ENCODE results near the gene TBXAS1. TPM values are rescaled to one million over a fixed set of nuclear protein-coding genes. Genes with fewer than 3 reads are reported as not detected.

TBXAS1 gene
- total and polyA plus RNA-seq, 4 donors, result 5.5 to 24.5 (median 16.9) TPM

DNA sequence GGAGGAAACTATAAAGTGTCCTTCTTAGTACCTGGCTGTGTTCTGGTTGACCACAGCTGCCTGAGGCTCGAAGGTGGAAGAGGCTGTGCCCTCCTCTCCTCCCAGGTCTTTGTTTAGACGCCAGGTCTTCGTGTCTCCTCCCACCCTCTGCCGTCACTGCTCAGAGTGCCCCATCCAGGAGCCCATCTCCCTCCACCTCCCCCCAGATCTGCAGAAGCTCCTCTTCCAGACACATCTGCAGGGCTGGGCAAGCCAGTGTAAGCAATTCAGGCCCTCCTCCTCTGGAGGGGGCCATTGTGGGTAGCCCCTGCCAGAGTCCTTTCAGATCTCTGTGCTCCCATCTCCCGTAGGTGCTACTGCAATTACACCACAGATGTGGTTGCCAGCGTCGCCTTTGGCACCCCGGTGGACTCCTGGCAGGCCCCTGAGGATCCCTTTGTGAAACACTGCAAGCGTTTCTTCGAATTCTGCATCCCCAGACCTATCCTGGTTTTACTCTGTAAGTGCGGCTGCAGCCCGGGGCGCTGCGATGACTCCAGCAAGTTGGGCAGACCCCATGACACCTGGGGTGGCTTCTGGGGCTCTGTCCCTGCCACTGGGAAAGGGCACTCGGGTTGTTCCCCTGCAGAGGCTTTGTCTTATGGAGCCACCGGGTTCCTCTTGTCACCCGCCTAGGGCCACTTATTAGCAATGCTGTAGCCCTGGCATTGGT is 126.2 kb downstream of the TBXAS1 start:
- Histone ChIP-seq H3K9me3 (ENCODE audit: control insufficient read depth, low read length) (no peaks in the 10 kb centered on the region), H3K27me3 (ENCODE audit: control insufficient read depth in 1 of 2, insufficient read depth in 2 of 2, low read length in 1 of 2) (no peaks in the 10 kb centered on the region), H3K36me3 (ENCODE audit: control insufficient read depth in 1 of 2, insufficient read depth in 2 of 2, low read length in 1 of 2) (no peaks in the 10 kb centered on the region), H3K27ac (ENCODE audit: low read depth in 1 of 2, low read length in 2 of 2) (no peak overlapping the region), H3K4me3 (ENCODE audit: low read length in 2 of 2) (no peak overlapping the region), H3K4me1 (ENCODE audit: control insufficient read depth in 1 of 2, insufficient read depth in 2 of 2, low read length in 2 of 2) (no peaks in the 10 kb centered on the region)
- WGBS, 2 donors, result 82 to 86% methylated on average over 17 of the region's 17 CpGs
- ATAC-seq (ENCODE audit: low FRiP score) (no peak), DNase-seq (no peak)
- intact Hi-C loops (cut with DNase I), result no loop called here

DNA sequence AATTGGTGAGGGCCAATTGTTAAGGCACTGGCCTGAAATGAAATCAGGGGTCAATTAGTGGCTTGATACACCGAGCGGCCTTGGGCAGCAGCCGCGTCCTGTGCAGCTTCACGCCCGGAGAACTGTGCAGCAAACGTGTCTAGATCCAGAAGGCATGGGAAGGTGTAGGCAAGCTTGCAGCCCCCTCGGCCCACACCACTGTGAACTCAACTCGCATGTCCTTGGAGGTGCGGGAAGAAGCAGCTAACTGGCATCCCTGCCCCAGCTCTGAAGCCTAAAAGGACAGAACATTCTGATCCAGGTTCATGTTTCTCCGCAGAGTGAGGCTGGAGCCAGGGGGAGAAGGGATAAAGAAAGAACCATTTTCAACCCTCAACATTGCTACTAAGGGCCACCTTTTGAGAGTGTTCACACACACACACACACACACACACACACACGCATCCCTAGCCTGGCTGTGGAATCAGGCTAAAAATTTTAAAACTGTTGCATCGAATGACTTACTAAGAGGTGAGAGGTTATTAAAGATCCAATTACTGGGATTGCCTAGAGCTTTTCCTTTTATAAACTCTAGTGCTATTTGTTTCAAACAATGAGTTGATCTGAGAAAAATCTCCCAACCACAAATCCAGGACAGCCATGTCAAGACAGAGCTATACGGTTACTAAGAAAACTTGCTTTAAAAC is 129.7 kb downstream of the TBXAS1 start:
- H3K27ac ChIP-seq (ENCODE audit: low read depth in 1 of 2, low read length in 2 of 2), result no peak overlapping the region
- no peak for DNase-seq
- no peak for ATAC-seq (ENCODE audit: low FRiP score)
- H3K4me3 ChIP-seq (ENCODE audit: low read length in 2 of 2), result no peak overlapping the region
- 92% methylated on average over 14 of the region's 14 CpGs for WGBS, 2 donors
- no peaks in the 10 kb centered on the region for H3K27me3 ChIP-seq (ENCODE audit: control insufficient read depth in 1 of 2, insufficient read depth in 2 of 2, low read length in 1 of 2)
- no peaks in the 10 kb centered on the region for H3K9me3 ChIP-seq (ENCODE audit: control insufficient read depth, low read length)
- no peaks in the 10 kb centered on the region for H3K36me3 ChIP-seq (ENCODE audit: control insufficient read depth in 1 of 2, insufficient read depth in 2 of 2, low read length in 1 of 2)
- no peaks in the 10 kb centered on the region for H3K4me1 ChIP-seq (ENCODE audit: control insufficient read depth in 1 of 2, insufficient read depth in 2 of 2, low read length in 2 of 2)
- intact Hi-C loops (cut with DNase I), result no loop called here

DNA sequence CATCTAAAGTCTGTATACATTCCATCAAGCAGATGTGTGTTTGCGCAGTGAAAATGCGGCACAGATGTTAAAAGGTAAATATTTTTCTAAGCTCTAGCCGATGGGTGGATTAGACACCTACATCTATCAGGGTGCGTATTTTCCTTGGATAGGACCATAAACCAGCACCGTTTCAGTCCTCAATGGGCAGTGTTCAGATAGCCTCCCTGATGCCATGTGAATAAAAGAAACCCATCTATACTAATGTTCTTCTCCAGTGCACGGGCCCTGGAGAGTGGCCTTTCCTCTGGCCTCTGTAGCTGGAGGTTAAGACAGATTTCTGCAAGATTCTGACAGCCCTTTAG is 130.2 kb downstream of the TBXAS1 start:
- intact Hi-C loops (cut with DNase I), result no loop called here
- H3K27me3 ChIP-seq (ENCODE audit: control insufficient read depth in 1 of 2, insufficient read depth in 2 of 2, low read length in 1 of 2), result no peaks in the 10 kb centered on the region
- no peaks in the 10 kb centered on the region for H3K36me3 ChIP-seq (ENCODE audit: control insufficient read depth in 1 of 2, insufficient read depth in 2 of 2, low read length in 1 of 2)
- H3K4me1 ChIP-seq (ENCODE audit: control insufficient read depth in 1 of 2, insufficient read depth in 2 of 2, low read length in 2 of 2), result no peaks in the 10 kb centered on the region
- no peak overlapping the region for H3K27ac ChIP-seq (ENCODE audit: low read depth in 1 of 2, low read length in 2 of 2)
- no peak overlapping the region for H3K4me3 ChIP-seq (ENCODE audit: low read length in 2 of 2)
- no peak for ATAC-seq (ENCODE audit: low FRiP score)
- WGBS, 2 donors, result 51 to 57% methylated on average over 6 of the region's 6 CpGs
- DNase-seq, result no peak
- no peaks in the 10 kb centered on the region for H3K9me3 ChIP-seq (ENCODE audit: control insufficient read depth, low read length)

DNA sequence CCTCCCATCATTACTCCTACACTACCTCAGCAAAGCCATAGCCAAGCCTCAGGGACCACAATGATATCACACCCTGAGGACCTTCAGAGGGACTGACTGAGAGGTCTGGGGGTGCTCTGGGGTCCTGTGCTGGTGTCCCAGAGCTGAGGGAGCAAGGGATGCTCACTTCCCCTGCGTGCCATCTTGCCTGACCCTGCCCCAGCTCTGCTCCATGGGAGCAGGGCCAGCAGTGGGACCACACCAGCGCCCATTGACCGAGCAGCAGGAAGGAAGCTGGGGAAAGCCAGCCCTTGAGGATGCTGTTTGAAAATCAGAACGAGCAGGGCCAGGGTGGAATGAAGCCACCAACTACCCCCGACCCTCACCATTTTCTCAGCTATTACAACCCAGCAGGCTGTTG is 130.7 kb downstream of the TBXAS1 start:
- intact Hi-C loops (cut with DNase I), result no loop called here
- Histone ChIP-seq H3K27ac (ENCODE audit: low read depth in 1 of 2, low read length in 2 of 2) (no peak overlapping the region), H3K27me3 (ENCODE audit: control insufficient read depth in 1 of 2, insufficient read depth in 2 of 2, low read length in 1 of 2) (no peaks in the 10 kb centered on the region), H3K4me3 (ENCODE audit: low read length in 2 of 2) (no peak overlapping the region), H3K4me1 (ENCODE audit: control insufficient read depth in 1 of 2, insufficient read depth in 2 of 2, low read length in 2 of 2) (no peaks in the 10 kb centered on the region), H3K36me3 (ENCODE audit: control insufficient read depth in 1 of 2, insufficient read depth in 2 of 2, low read length in 1 of 2) (no peaks in the 10 kb centered on the region), H3K9me3 (ENCODE audit: control insufficient read depth, low read length) (no peaks in the 10 kb centered on the region)
- 85 to 89% methylated on average over 5 of the region's 5 CpGs for WGBS, 2 donors
- DNase-seq (no peak), ATAC-seq (ENCODE audit: low FRiP score) (no peak)

- DNase-seq, result no peak
- no peak overlapping the region for H3K27ac ChIP-seq (ENCODE audit: low read depth in 1 of 2, low read length in 2 of 2)
- no peaks in the 10 kb centered on the region for H3K4me1 ChIP-seq (ENCODE audit: control insufficient read depth in 1 of 2, insufficient read depth in 2 of 2, low read length in 2 of 2)
- H3K9me3 ChIP-seq (ENCODE audit: control insufficient read depth, low read length), result no peaks in the 10 kb centered on the region
- intact Hi-C loops (cut with DNase I), result no loop called here
- ATAC-seq (ENCODE audit: low FRiP score), result no peak
- WGBS, 2 donors, result 79 to 89% methylated on average over 6 of the region's 6 CpGs
- H3K36me3 ChIP-seq (ENCODE audit: control insufficient read depth in 1 of 2, insufficient read depth in 2 of 2, low read length in 1 of 2), result no peaks in the 10 kb centered on the region
- H3K4me3 ChIP-seq (ENCODE audit: low read length in 2 of 2), result no peak overlapping the region
- H3K27me3 ChIP-seq (ENCODE audit: control insufficient read depth in 1 of 2, insufficient read depth in 2 of 2, low read length in 1 of 2), result no peaks in the 10 kb centered on the region
Measured at GRCh38 chr7:139960157-139960556, 131.1 kb downstream of the TBXAS1 start.

DNA sequence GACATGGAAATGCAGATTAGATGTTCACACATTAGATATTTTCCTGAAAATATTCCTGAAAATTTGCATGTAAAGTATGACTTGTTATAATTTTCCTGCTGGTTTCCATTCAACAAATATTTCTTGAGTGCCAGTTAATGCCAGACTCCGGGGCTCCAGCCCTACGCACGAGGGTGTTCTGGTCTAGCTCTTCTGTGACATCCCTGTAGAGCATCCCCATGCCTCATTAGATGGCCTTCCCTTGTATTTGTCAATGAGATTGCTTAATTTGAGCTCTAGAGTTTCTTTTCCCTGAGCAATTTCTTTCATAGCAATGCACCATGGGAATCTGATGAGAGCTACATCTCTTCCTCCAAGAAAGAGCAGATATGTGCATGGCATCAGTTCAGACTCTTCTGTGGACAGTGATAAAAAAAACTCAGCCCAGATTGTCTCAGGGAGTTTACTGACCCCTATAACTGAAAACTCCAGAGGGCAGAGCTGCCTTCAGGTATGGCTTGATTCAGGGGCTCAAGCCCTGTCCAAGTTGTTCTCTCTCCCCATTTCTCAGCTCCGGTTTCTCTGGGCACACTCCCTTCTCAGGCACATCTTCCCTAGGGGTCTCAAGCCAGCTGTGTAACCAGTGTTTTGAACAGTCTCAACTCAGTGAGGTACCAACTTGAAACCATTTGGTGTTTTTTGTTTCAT is 137.0 kb downstream of the TBXAS1 start:
- intact Hi-C loops (cut with DNase I), result no loop called here
- H3K4me3 ChIP-seq (ENCODE audit: low read length in 2 of 2), result no peak overlapping the region
- ATAC-seq (ENCODE audit: low FRiP score), result no peak

GRCh38 chr7:139966949-139967348 is 137.9 kb downstream of the TBXAS1 start:
- Histone ChIP-seq H3K36me3 (ENCODE audit: control insufficient read depth in 1 of 2, insufficient read depth in 2 of 2, low read length in 1 of 2) (no peaks in the 10 kb centered on the region), H3K27ac (ENCODE audit: low read depth in 1 of 2, low read length in 2 of 2) (no peak overlapping the region), H3K9me3 (ENCODE audit: control insufficient read depth, low read length) (no peaks in the 10 kb centered on the region), H3K4me1 (ENCODE audit: control insufficient read depth in 1 of 2, insufficient read depth in 2 of 2, low read length in 2 of 2) (no peaks in the 10 kb centered on the region), H3K4me3 (ENCODE audit: low read length in 2 of 2) (no peak overlapping the region), H3K27me3 (ENCODE audit: control insufficient read depth in 1 of 2, insufficient read depth in 2 of 2, low read length in 1 of 2) (no peaks in the 10 kb centered on the region)
- no peak for DNase-seq
- ATAC-seq (ENCODE audit: low FRiP score), result no peak
- 87 to 92% methylated on average over 5 of the region's 5 CpGs for WGBS, 2 donors
- intact Hi-C loops (cut with DNase I), result no loop called here

More for the DNA sequence above, 137.0 kb downstream of the TBXAS1 start:
- no peaks in the 10 kb centered on the region for H3K27me3 ChIP-seq (ENCODE audit: control insufficient read depth in 1 of 2, insufficient read depth in 2 of 2, low read length in 1 of 2)
- no peak overlapping the region for H3K27ac ChIP-seq (ENCODE audit: low read depth in 1 of 2, low read length in 2 of 2)
- no peak for DNase-seq
- H3K9me3 ChIP-seq (ENCODE audit: control insufficient read depth, low read length), result no peaks in the 10 kb centered on the region
- H3K36me3 ChIP-seq (ENCODE audit: control insufficient read depth in 1 of 2, insufficient read depth in 2 of 2, low read length in 1 of 2), result no peaks in the 10 kb centered on the region
- WGBS, 2 donors, result 85 to 88% methylated on average over 4 of the region's 4 CpGs
- H3K4me1 ChIP-seq (ENCODE audit: control insufficient read depth in 1 of 2, insufficient read depth in 2 of 2, low read length in 2 of 2), result no peaks in the 10 kb centered on the region

- H3K36me3 ChIP-seq (ENCODE audit: control insufficient read depth in 1 of 2, insufficient read depth in 2 of 2, low read length in 1 of 2), result no peaks in the 10 kb centered on the region
- DNase-seq (no peak), ATAC-seq (ENCODE audit: low FRiP score) (no peak)
- no peak overlapping the region for H3K27ac ChIP-seq (ENCODE audit: low read depth in 1 of 2, low read length in 2 of 2)
- H3K4me1 ChIP-seq (ENCODE audit: control insufficient read depth in 1 of 2, insufficient read depth in 2 of 2, low read length in 2 of 2), result no peaks in the 10 kb centered on the region
- H3K4me3 ChIP-seq (ENCODE audit: low read length in 2 of 2), result no peak overlapping the region
- no peaks in the 10 kb centered on the region for H3K27me3 ChIP-seq (ENCODE audit: control insufficient read depth in 1 of 2, insufficient read depth in 2 of 2, low read length in 1 of 2)
- intact Hi-C loops (cut with DNase I), result no loop called here
- H3K9me3 ChIP-seq (ENCODE audit: control insufficient read depth, low read length), result no peaks in the 10 kb centered on the region
Measured at GRCh38 chr7:139968931-139969330, 139.9 kb downstream of the TBXAS1 start.

GRCh38 chr7:139972029-139972428 is 143.0 kb downstream of the TBXAS1 start:
- Histone ChIP-seq H3K27me3 (ENCODE audit: control insufficient read depth in 1 of 2, insufficient read depth in 2 of 2, low read length in 1 of 2) (no peaks in the 10 kb centered on the region), H3K4me1 (ENCODE audit: control insufficient read depth in 1 of 2, insufficient read depth in 2 of 2, low read length in 2 of 2) (no peaks in the 10 kb centered on the region), H3K27ac (ENCODE audit: low read depth in 1 of 2, low read length in 2 of 2) (no peak overlapping the region), H3K36me3 (ENCODE audit: control insufficient read depth in 1 of 2, insufficient read depth in 2 of 2, low read length in 1 of 2) (no peaks in the 10 kb centered on the region), H3K4me3 (ENCODE audit: low read length in 2 of 2) (no peak overlapping the region), H3K9me3 (ENCODE audit: control insufficient read depth, low read length) (no peaks in the 10 kb centered on the region)
- DNase-seq (no peak), ATAC-seq (ENCODE audit: low FRiP score) (no peak)
- intact Hi-C loops (cut with DNase I), result no loop called here
